ENCODE measurements around the gene PLPPR1. TPM values are rescaled to one million over a fixed set of nuclear protein-coding genes. Genes with fewer than 3 reads are reported as not detected.

PLPPR1 gene
- total and polyA plus RNA-seq, 2 of the 4 experiments (the other 2 are of a cell fraction): not detected

GRCh38 chr9:101055516-101055915, 27.0 kb downstream of the PLPPR1 start:
- Histone ChIP-seq H3K14ac (replicated peaks; ENCODE audit: low read depth, low read length) (no peak overlapping the region), H2AFZ (replicated peaks; ENCODE audit: low read length, poor library complexity) (no peak overlapping the region), H3K18ac (ENCODE audit: low read depth, low read length) (no peak overlapping the region), H2BK20ac (ENCODE audit: low read depth, low read length) (no peak overlapping the region), H2BK15ac (ENCODE audit: low read depth, low read length) (no peak overlapping the region), H3K4me2 (ENCODE audit: low read depth, low read length) (no peak overlapping the region), H3K4me3 (ENCODE audit: insufficient read depth, low read depth, low read length) (no peak overlapping the region), H2BK5ac (ENCODE audit: low read depth, low read length, poor library complexity, severe bottlenecking) (no peak overlapping the region), H3K4me1 (ENCODE audit: control insufficient read depth, insufficient read depth, low read length) (no peaks in the 10 kb centered on the region), H3K9me3 (ENCODE audit: control insufficient read depth, insufficient read depth, low read length) (peaks cover 2% of the 10 kb centered on the region; the same call in 1 of the 2 replicates), H3K27me3 (ENCODE audit: control insufficient read depth, insufficient read depth, low read length) (no peaks in the 10 kb centered on the region), H2AK9ac (replicated peaks; ENCODE audit: low read depth, low read length, poor library complexity) (no peak overlapping the region), H3K9me1 (ENCODE audit: insufficient read depth, low read length) (no peaks in the 10 kb centered on the region), H4K5ac (ENCODE audit: low read depth, low read length) (no peak overlapping the region), H3K9ac (ENCODE audit: low read depth, low read length) (no peak overlapping the region), H3K27ac (ENCODE audit: insufficient read depth, low read length) (no peak overlapping the region), H3K4ac (ENCODE audit: low read depth, low read length) (no peak overlapping the region), H4K20me1 (ENCODE audit: insufficient read depth, low read length) (no peaks in the 10 kb centered on the region), H4K8ac (ENCODE audit: low read depth in 2 of 2, low read length in 2 of 2) (no peak overlapping the region), H3K36me3 (ENCODE audit: control insufficient read depth, insufficient read depth, low read length) (no peaks in the 10 kb centered on the region), H4K91ac (ENCODE audit: insufficient read depth, low read depth, low read length) (no peak overlapping the region), H2BK120ac (ENCODE audit: low read depth, low read length) (no peak overlapping the region), H3K23ac (ENCODE audit: low read depth, low read length) (no peak overlapping the region), H3K56ac (ENCODE audit: extremely low read depth, insufficient read depth, low read length) (no peak overlapping the region), H3K79me1 (ENCODE audit: low read depth in 1 of 2, low read length in 2 of 2) (no peaks in the 10 kb centered on the region), H2AK5ac (ENCODE audit: low read depth, low read length) (no peak overlapping the region)
- no TSS peak for BruUV-seq (replicated peaks)
- ATAC-seq (ENCODE audit: low read depth) (no peak), DNase-seq (no peak)
- in situ Hi-C loops (cut with MboI; ENCODE audit: low sequenced_read_pairs): no loop called here
- dilution Hi-C loops (cut with HindIII; ENCODE audit: low sequenced_read_pairs, unreplicated experiment): no loop called here
- WGBS, 2 experiments (ENCODE audit: extremely low coverage in 2 of 2, insufficient read length in 1 of 2): no CpG with 5 or more reads among the region's 3 CpGs
- ChIA-PET POLR2A (ENCODE audit: unreplicated experiment) (no interaction called here), CTCF (no interaction called here)
- intact Hi-C loops (cut with micrococcal nuclease): no loop called here
- TF ChIP-seq MXI1 (IDR thresholded peaks at IDR 0.05; ENCODE audit: borderline replicate concordance, low read depth, low read length) (no peak), CEBPB (IDR thresholded peaks at IDR 0.05; ENCODE audit: low read depth, low read length) (no peak), CTCF (conservative IDR thresholded peaks at IDR 0.05; ENCODE audit: low read depth, low read length) (no peak), RFX5 (IDR thresholded peaks at IDR 0.05; ENCODE audit: low read depth, low read length) (no peak), MAZ (IDR thresholded peaks at IDR 0.05; ENCODE audit: borderline replicate concordance, low read depth, low read length) (no peak), SMC3 (IDR thresholded peaks at IDR 0.05; ENCODE audit: low read depth, low read length) (no peak), NFE2L2 (IDR thresholded peaks at IDR 0.05; ENCODE audit: low read depth, low read length) (no peak), ELK1 (IDR thresholded peaks at IDR 0.05; ENCODE audit: borderline replicate concordance, low read depth, low read length) (no peak), CHD1 (IDR thresholded peaks at IDR 0.05; ENCODE audit: low read depth, low read length) (no peak), RCOR1 (IDR thresholded peaks at IDR 0.05; ENCODE audit: insufficient replicate concordance, low read length) (no peak), MAFK (IDR thresholded peaks at IDR 0.05; ENCODE audit: low read depth, low read length) (no peak), POLR2A (IDR thresholded peaks at IDR 0.05; ENCODE audit: low read depth, low read length) (no peak), FOS (IDR thresholded peaks at IDR 0.05; ENCODE audit: low read depth, low read length) (no peak), RAD21 (IDR thresholded peaks at IDR 0.05; ENCODE audit: low read length) (no peak), BHLHE40 (IDR thresholded peaks at IDR 0.05; ENCODE audit: low read depth, low read length) (no peak)
- TF ChIP-seq, protein P1, sequence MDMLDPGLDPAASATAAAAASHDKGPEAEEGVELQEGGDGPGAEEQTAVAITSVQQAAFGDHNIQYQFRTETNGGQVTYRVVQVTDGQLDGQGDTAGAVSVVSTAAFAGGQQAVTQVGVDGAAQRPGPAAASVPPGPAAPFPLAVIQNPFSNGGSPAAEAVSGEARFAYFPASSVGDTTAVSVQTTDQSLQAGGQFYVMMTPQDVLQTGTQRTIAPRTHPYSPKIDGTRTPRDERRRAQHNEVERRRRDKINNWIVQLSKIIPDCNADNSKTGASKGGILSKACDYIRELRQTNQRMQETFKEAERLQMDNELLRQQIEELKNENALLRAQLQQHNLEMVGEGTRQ (IDR thresholded peaks at IDR 0.05; ENCODE audit: low read depth, low read length): no peak
